ENCODE results near the gene FGF7.
"Not testable (repeated sequence)": the region's sequence is repeated elsewhere in the genome, so short reads cannot be mapped to it uniquely, and the experiment has no call there.

The FGF7 gene

GRCh38 chr15:49423021-49423420 lies at the start of gene FGF7:
FGF7 (plus strand) TSS chr15:49423242; CDS start chr15:49424298, 1,056 bp downstream.
- no peak for DNase-seq

DNA sequence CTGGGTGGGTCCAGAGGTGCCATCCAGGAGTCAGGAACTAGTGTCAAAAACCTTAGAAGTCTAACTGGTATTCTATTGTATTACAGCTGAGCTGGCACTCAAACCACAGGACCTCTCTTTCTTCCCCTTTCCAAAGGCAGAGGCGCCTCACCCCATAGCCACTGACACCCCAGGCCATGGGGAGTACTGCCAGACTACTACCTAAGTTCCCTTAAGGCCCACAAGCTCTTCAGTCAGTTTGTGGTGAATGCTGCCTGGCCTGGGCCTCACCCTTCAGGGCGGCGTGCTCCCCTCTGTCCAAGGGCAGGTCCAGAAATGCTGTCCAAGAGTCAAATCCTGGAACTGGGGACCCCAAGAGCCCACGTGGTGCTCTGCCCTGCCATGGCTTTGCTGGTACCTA lies 43.0 kb upstream of the FGF7 start:
- DNase-seq, result peak; percentile 15

- no peak for DNase-seq
These were observed 42.1 kb upstream of the FGF7 start for GRCh38 chr15:49380912-49381311.

GRCh38 chr15:49382394-49382793 lies 40.6 kb upstream of the FGF7 start:
- DNase-seq, result no peak

DNA sequence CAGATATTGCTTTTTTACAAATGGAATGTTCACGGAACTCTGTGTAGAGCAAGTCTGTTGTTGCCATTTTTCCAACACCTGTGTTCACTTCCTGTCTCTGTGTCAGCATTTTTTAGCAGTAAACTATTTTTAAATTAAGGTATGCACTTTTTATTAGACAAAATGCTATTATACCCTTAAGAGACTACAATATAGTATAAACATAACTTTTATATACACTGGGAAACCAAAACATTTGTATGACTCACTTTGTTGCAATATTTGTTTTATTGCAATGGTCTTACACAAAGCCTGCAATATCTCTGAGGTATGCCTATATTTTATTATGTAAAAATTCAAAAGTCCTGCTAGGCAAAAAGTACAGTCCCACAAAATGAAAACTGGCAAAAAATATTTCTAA lies 39.8 kb upstream of the FGF7 start:
- no peak for DNase-seq

- no peak for DNase-seq
These were observed 35.6 kb upstream of the FGF7 start for GRCh38 chr15:49387471-49387870.

DNA sequence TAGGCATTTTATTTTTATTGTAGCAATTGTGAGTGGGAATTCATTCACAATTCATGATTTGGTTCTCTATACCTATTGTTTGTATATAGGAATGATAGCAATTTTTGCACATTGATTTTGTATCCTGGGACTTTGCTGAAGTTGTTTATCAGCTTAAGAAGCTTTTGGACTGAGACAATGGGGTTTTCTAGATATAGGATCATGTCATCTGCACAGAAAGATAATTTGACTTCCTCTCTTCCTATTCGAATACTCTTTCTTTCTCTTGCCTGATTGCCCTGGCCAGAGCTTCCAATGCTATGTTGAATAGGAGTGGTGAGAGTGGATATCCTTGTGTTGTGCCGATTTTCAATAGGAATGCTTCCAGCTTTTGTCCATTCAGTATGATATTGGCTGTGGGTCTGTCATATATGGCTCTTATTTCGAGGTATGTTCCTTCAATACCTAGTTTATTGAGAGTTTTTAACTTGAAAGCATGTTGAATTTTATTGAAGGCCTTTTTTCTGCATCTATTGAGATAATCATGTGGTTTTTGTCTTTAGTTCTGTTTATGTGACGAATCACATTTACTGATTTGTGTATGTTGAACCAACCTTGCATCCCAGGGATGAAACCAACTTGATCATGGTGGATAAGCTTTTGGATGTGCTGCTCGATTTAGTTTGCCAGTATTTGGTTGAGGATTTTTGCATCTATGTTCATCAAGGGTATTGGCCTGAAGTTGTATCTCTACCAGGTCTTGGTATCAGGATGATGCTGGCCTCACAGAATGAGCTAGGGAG lies 20.3 kb upstream of the FGF7 start:
- not testable (repeated sequence) for DNase-seq

GRCh38 chr15:49406352-49407118 lies 16.5 kb upstream of the FGF7 start:
- no peak for DNase-seq

DNA sequence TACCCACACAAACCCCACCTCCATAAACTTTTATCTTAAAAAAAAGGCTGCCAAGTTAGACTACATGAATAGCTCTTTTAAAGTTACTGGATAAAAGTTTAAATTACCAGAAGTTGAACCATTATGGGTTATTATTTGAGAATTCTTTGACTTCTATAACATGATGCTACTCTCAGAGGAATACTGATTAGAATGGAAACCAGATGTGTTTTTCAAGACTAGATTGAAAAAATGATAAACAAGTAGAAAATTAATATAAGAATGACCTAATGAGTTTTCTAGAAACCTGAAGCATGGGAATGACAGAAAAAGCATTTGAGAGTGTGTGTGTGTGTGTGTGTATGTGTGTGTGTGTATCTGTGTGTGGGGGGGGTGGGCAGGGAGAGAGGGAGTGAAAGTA lies 12.4 kb upstream of the FGF7 start:
- no peak for DNase-seq

- no peak for DNase-seq
These were observed 10.2 kb upstream of the FGF7 start for GRCh38 chr15:49412797-49413196.

DNA sequence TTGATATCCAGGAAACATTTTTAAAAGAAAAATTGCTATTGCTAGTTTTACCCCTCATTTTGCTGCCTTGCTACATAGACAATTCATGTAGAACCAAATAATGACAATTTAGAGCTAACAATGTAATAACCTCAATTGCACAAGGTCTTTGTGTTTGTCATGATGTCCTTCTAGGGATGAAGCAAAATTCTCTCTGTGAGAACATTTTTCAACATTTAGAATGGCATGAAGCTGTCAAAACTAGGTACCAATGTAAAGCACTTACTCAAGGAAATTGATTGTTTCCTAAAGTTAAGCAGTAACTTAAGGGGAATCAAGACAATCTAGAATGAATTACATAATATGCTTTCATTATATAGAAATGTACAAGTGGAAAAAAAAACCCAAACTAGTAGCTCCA lies 7.9 kb upstream of the FGF7 start:
- DNase-seq, result no peak

- no peak for DNase-seq
These were observed 7.4 kb upstream of the FGF7 start for GRCh38 chr15:49415638-49416037.

DNA sequence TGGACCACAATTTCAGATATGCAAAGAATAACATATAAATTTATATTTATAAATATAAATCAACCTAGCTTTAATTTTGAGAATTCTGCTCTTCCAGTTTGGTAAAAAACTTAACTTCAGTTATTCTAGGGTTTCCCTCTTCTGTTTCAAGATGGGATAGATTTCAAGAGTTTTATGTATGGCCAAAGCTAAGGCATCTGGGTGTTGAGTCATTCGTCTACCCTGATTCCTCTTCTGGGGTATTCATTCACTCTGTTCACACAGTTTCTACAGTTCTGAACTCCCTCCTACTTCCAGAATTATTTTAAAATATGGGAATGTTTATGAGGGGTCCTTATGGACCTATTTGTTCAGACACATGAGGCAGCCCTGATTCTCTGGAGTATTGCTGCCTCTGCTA lies 4.2 kb upstream of the FGF7 start:
- no peak for DNase-seq

- DNase-seq, result peak; percentile 19
These were observed 1.1 kb upstream of the FGF7 start for GRCh38 chr15:49421991-49422390.

DNA sequence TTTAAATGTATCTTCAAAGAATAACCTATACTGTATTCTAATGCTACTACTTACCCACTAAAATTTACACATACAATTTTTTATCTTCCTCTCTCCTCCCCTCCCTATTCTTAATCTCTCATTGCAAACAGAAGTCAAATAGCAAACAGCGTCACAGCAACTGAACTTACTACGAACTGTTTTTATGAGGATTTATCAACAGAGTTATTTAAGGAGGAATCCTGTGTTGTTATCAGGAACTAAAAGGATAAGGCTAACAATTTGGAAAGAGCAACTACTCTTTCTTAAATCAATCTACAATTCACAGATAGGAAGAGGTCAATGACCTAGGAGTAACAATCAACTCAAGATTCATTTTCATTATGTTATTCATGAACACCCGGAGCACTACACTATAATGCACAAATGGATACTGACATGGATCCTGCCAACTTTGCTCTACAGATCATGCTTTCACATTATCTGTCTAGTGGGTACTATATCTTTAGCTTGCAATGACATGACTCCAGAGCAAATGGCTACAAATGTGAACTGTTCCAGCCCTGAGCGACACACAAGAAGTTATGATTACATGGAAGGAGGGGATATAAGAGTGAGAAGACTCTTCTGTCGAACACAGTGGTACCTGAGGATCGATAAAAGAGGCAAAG lies 984 bp downstream of the FGF7 start:
- DNase-seq, result no peak

GRCh38 chr15:49424954-49425353 lies 1.9 kb downstream of the FGF7 start:
- no peak for DNase-seq

DNA sequence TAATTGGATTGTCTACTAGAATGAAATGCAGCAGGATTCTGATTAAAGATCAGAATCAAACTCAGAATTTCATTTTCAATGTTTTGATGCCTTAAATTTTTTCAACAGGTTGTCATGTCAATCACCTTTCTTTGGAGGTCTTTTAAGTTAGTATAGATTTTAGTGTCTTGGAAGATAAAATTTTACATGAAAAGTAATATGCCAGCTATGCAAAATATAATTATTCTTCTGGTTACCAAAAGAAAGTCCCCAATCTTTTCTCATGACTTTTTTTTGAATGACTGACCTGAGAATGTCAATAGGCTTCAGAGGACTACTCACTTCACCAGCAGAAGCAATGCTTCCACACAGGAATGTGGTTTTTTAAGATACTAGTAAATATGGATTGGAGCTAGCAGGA lies 4.3 kb downstream of the FGF7 start:
- DNase-seq, result no peak

DNA sequence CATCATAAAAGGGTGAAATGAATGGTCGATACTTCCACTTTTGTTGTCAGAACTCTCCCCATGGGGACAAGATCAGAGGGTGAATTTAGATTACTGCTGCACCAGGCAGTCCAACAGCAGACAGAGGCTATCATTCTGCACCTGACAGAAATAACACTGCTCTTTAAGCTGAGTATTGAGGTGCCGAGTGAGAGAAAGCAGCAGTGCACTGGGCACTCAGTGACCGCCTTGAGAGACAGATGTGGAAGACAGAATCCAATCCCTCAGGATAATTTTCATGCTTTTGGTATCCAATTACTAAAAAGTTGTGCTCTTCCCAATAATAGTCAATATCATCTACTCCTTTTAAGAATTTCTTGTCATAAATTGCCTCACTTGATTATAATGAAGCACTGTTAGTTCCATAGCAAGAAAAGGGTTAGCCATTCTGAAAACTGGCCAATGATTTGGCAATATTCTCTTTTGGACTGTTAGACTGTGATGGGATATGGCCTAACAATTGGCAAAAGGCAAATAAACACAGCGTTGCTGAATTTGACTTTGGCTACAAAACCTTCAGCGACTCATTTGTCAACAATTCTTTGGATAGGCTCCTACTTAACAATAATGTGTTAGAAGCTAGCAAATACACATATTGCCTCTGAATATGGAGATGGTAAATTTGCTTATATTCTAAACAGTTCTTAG lies 5.5 kb downstream of the FGF7 start:
- DNase-seq, result no peak

- no peak for DNase-seq
These were observed 7.0 kb downstream of the FGF7 start for GRCh38 chr15:49430046-49430445.

GRCh38 chr15:49435174-49435573 lies 12.1 kb downstream of the FGF7 start:
- DNase-seq, result no peak

DNA sequence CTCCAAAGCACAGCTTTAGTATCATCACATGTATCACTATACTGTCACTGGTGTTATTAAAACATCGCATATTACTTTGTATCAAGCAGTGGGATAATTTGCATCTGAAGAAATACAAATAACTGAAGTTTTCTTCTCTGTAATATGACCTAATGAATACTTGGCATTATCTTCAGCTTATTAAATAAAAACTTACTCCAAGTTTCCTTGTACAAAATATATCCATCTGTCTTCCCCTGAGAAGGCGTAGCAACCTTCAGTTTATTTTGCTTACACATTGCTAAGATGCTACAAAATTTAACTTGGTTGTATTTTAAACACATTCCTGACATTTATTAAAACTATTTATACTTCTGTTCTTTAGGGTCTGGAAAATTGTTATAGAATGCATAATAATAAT lies 13.7 kb downstream of the FGF7 start:
- no peak for DNase-seq

DNA sequence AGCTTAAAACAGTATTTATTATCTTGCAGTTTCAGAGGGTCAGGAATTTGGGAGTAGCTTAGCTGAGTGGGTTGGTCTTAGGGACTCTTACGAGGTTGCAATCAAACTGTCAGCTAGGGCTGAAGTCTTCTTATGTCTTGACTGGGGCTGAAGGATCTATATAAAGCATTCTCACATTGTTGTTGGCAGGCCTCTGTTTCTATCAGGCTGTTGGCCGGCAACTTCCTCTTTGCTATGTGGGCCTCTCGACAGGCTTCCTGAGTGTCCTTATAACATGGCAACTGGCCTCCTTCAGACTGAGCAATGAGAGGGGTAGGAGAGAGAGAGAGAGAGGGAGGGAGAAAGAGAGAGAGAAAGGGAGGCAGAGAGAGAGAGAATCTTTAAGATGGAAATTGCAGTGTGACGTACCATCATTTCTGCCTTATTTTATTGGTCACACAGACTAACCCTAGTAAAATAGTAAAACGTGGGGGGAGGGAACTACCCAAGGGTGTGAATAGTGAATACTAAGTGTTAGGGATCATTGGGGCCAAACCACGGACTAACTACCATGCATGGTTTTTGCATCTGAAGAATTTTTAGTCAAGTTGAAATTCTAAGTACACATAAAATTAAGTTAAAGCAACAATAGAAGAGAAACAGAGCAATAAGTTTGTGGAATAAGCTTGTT lies 16.1 kb downstream of the FGF7 start:
- DNase-seq, result peak; percentile 26
